Measurements from ENCODE around the gene TMED4. TPM values are rescaled to one million over a fixed set of nuclear protein-coding genes. Genes with fewer than 3 reads are reported as not detected.

The TMED4 gene
- total RNA-seq, 1 experiment from 2014 or later, result 115 TPM

DNA sequence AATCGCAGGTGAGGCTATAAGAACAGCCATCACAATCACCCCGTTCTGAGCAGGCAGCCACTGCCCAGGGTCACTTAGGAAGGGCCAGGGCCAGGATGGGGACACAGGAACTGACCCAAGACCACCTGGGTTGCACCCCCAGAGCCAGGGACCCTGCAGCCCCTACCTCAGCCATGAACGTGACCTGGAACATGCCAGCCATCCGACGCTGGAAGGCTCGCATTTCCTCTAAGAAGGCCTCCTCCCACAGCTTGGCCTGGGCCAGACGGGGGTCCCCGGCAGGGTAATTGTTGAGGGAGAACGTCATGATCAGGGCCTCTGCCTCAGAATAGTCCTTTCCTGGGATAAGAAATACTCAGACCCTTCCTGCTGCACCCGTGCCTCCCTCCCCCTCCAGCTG is 45.9 kb downstream of the TMED4 start:
- no peak overlapping the region for H3K4me3 Mint-ChIP-seq (ENCODE audit: low read depth, unreplicated experiment)
- no TSS peak for BruUV-seq (replicated peaks)
- H3K9me3 Mint-ChIP-seq (ENCODE audit: low read depth, unreplicated experiment), result no peaks in the 10 kb centered on the region
- peaks cover 62% of the 10 kb centered on the region for H3K4me1 Mint-ChIP-seq (ENCODE audit: low read depth, unreplicated experiment)
- no peak for DNase-seq
- intact Hi-C loops (cut with micrococcal nuclease; ENCODE audit: unreplicated experiment), result no loop called here
- H3K36me3 Mint-ChIP-seq (ENCODE audit: insufficient read depth, unreplicated experiment), result peaks cover 54% of the 10 kb centered on the region
- CTCF ChIA-PET, result interaction anchor here (1.4 to 1.5 kb wide), 2 partner anchors 11 to 29 kb away, joined by 3 to 7 read pairs; no protein-coding TSS in a partner anchor
- H3K27me3 Mint-ChIP-seq (ENCODE audit: unreplicated experiment), result no peaks in the 10 kb centered on the region
- TF ChIP-seq, protein P1, sequence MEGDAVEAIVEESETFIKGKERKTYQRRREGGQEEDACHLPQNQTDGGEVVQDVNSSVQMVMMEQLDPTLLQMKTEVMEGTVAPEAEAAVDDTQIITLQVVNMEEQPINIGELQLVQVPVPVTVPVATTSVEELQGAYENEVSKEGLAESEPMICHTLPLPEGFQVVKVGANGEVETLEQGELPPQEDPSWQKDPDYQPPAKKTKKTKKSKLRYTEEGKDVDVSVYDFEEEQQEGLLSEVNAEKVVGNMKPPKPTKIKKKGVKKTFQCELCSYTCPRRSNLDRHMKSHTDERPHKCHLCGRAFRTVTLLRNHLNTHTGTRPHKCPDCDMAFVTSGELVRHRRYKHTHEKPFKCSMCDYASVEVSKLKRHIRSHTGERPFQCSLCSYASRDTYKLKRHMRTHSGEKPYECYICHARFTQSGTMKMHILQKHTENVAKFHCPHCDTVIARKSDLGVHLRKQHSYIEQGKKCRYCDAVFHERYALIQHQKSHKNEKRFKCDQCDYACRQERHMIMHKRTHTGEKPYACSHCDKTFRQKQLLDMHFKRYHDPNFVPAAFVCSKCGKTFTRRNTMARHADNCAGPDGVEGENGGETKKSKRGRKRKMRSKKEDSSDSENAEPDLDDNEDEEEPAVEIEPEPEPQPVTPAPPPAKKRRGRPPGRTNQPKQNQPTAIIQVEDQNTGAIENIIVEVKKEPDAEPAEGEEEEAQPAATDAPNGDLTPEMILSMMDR (IDR thresholded peaks at IDR 0.05; ENCODE audit: unreplicated experiment), result no peak
- H3K27ac Mint-ChIP-seq (ENCODE audit: unreplicated experiment), result no peak overlapping the region

DNA sequence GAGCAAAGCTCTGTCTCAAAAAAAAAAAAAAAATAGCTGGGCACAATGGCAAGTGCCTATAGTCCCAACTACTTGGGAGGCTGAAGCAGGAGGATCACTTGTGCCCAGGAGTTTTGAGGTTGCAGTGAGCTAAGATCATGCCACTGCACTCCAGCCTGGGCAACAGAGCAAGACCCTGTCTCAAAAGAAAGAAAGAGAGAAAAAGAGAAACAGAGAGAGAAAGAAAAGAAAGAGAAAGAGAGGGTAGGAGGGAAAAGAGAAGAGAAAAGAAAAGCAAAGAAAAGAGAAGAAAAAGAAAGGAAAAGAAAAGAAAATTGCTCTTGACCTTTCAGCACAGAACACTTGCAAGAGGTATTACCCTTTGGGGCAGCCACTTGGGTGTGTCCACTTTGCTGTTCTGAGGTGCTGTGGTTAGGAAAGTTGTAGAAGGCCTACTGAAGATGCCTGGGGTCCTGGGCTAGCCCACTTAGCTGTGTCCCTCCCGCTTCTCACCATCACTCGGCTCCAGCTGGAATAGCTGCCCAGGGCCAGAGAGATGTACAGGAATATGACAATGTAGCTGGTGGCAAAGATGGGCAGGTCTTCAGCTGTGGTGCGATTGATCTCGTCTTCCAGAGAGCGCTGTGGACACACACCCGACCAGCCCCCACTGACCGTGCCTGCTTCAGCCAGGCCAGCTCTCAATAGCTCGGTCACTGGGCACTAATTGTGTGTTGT is 46.5 kb downstream of the TMED4 start:
- no TSS peak for BruUV-seq (replicated peaks)
- DNase-seq, result no peak
- H3K36me3 Mint-ChIP-seq (ENCODE audit: insufficient read depth, unreplicated experiment), result peaks cover 54% of the 10 kb centered on the region
- H3K9me3 Mint-ChIP-seq (ENCODE audit: low read depth, unreplicated experiment), result no peaks in the 10 kb centered on the region
- H3K4me1 Mint-ChIP-seq (ENCODE audit: low read depth, unreplicated experiment), result peaks cover 62% of the 10 kb centered on the region
- CTCF ChIA-PET, result interaction anchor here (1.3 to 1.4 kb wide), 3 partner anchors 10 to 321 kb away, joined by 3 to 4 read pairs (median 3); no protein-coding TSS in a partner anchor
- intact Hi-C loops (cut with micrococcal nuclease; ENCODE audit: unreplicated experiment), result no loop called here
- H3K27me3 Mint-ChIP-seq (ENCODE audit: unreplicated experiment), result no peaks in the 10 kb centered on the region
- TF ChIP-seq, protein P1 (IDR thresholded peaks at IDR 0.05; ENCODE audit: unreplicated experiment), result no peak
- no peak overlapping the region for H3K4me3 Mint-ChIP-seq (ENCODE audit: low read depth, unreplicated experiment)
- no peak overlapping the region for H3K27ac Mint-ChIP-seq (ENCODE audit: unreplicated experiment)

DNA sequence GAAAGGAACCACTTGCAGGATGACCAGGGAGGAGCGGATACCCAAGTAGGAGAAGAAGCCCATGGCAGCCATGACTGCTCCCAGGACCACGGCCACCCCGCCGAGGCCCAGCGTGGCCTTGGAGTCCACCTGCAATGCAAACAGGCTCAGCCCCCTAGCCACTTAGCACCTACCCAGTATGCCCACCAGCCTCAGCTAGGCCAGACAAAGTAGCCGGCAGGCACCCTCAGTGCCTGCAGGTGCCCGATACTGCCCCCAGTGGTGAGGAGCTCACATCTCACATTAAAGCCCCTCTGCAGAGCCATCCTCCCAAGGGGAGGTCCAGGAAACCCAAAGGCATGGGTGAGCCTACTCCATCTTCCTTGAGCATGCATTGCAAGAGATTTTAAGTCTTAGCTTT is 47.5 kb downstream of the TMED4 start:
- peak; percentile 72 for DNase-seq
- Mint-ChIP-seq H3K4me3 (ENCODE audit: low read depth, unreplicated experiment) (no peak overlapping the region), H3K36me3 (ENCODE audit: insufficient read depth, unreplicated experiment) (peaks cover 62% of the 10 kb centered on the region), H3K27me3 (ENCODE audit: unreplicated experiment) (no peaks in the 10 kb centered on the region), H3K4me1 (ENCODE audit: low read depth, unreplicated experiment) (peaks cover 54% of the 10 kb centered on the region), H3K9me3 (ENCODE audit: low read depth, unreplicated experiment) (no peaks in the 10 kb centered on the region), H3K27ac (ENCODE audit: unreplicated experiment) (no peak overlapping the region)
- no TSS peak for BruUV-seq (replicated peaks)
- CTCF ChIA-PET, result interaction anchor here (0.7 to 1.4 kb wide), 8 partner anchors 9 to 320 kb away, joined by 3 to 7 read pairs (median 4); partner anchors contain the start of gene DDX56
- intact Hi-C loops (cut with micrococcal nuclease; ENCODE audit: unreplicated experiment), result no loop called here
- TF ChIP-seq, protein P1 (IDR thresholded peaks at IDR 0.05; ENCODE audit: unreplicated experiment), result peak; percentile 75

DNA sequence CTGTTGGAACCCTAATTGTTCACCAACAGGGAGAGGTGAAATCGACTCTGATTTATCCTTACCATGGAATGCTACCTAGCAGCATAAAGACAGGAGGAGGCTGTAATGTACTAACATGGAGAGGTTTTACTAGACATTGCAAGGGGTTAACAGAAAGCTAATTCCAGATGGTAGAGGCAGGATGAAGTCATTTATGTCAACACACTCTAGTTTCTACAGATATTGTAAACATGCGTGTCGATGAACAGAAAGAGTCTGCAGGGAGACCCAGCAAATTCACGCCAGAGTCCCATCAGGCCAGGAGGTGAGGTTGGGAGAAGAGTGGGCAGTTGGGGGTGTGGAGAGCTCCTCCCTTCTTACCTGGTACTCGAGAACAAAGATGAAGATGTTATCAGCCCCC is 47.9 kb downstream of the TMED4 start:
- intact Hi-C loops (cut with micrococcal nuclease; ENCODE audit: unreplicated experiment), result no loop called here
- Mint-ChIP-seq H3K27ac (ENCODE audit: unreplicated experiment) (no peak overlapping the region), H3K9me3 (ENCODE audit: low read depth, unreplicated experiment) (no peaks in the 10 kb centered on the region), H3K4me3 (ENCODE audit: low read depth, unreplicated experiment) (no peak overlapping the region), H3K36me3 (ENCODE audit: insufficient read depth, unreplicated experiment) (peaks cover 59% of the 10 kb centered on the region), H3K27me3 (ENCODE audit: unreplicated experiment) (no peaks in the 10 kb centered on the region), H3K4me1 (ENCODE audit: low read depth, unreplicated experiment) (peaks cover 50% of the 10 kb centered on the region)
- DNase-seq, result no peak
- TF ChIP-seq, protein P1 (IDR thresholded peaks at IDR 0.05; ENCODE audit: unreplicated experiment), result no peak
- no TSS peak for BruUV-seq (replicated peaks)
- CTCF ChIA-PET, result interaction anchor here (0.7 to 1.4 kb wide), 7 partner anchors 10 to 320 kb away, joined by 3 to 9 read pairs (median 6); partner anchors contain the start of gene DDX56
